ENCODE results near the gene PCDHGA7.
"Not testable (repeated sequence)": the region's sequence is repeated elsewhere in the genome, so short reads cannot be mapped to it uniquely, and the experiment has no call there.

The PCDHGA7 gene

DNA sequence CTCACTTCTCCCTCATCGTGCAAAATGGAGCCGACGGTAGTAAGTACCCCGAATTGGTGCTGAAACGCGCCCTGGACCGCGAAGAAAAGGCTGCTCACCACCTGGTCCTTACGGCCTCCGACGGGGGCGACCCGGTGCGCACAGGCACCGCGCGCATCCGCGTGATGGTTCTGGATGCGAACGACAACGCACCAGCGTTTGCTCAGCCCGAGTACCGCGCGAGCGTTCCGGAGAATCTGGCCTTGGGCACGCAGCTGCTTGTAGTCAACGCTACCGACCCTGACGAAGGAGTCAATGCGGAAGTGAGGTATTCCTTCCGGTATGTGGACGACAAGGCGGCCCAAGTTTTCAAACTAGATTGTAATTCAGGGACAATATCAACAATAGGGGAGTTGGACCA lies 48.7 kb downstream of the PCDHGA7 start:
- TF ChIP-seq, protein P1, sequence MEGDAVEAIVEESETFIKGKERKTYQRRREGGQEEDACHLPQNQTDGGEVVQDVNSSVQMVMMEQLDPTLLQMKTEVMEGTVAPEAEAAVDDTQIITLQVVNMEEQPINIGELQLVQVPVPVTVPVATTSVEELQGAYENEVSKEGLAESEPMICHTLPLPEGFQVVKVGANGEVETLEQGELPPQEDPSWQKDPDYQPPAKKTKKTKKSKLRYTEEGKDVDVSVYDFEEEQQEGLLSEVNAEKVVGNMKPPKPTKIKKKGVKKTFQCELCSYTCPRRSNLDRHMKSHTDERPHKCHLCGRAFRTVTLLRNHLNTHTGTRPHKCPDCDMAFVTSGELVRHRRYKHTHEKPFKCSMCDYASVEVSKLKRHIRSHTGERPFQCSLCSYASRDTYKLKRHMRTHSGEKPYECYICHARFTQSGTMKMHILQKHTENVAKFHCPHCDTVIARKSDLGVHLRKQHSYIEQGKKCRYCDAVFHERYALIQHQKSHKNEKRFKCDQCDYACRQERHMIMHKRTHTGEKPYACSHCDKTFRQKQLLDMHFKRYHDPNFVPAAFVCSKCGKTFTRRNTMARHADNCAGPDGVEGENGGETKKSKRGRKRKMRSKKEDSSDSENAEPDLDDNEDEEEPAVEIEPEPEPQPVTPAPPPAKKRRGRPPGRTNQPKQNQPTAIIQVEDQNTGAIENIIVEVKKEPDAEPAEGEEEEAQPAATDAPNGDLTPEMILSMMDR (IDR thresholded peaks at IDR 0.05; ENCODE audit: borderline replicate concordance, insufficient read depth, low read depth, low read length) = no peak
- H3K4me3 ChIP-seq (ENCODE audit: low read depth, low read length) = peak overlapping the region; percentile 60

DNA sequence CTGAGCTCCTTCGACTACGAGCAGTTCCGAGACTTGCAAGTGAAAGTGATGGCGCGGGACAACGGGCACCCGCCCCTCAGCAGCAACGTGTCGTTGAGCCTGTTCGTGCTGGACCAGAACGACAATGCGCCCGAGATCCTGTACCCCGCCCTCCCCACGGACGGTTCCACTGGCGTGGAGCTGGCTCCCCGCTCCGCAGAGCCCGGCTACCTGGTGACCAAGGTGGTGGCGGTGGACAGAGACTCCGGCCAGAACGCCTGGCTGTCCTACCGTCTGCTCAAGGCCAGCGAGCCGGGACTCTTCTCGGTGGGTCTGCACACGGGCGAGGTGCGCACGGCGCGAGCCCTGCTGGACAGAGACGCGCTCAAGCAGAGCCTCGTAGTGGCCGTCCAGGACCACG lies 49.8 kb downstream of the PCDHGA7 start:
- not testable (repeated sequence) for H3K4me3 ChIP-seq (ENCODE audit: low read depth, low read length)

DNA sequence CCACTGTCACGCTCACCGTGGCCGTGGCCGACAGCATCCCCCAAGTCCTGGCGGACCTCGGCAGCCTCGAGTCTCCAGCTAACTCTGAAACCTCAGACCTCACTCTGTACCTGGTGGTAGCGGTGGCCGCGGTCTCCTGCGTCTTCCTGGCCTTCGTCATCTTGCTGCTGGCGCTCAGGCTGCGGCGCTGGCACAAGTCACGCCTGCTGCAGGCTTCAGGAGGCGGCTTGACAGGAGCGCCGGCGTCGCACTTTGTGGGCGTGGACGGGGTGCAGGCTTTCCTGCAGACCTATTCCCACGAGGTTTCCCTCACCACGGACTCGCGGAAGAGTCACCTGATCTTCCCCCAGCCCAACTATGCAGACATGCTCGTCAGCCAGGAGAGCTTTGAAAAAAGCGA lies 50.2 kb downstream of the PCDHGA7 start:
- not testable (repeated sequence) for H3K4me3 ChIP-seq (ENCODE audit: low read depth, low read length)

DNA sequence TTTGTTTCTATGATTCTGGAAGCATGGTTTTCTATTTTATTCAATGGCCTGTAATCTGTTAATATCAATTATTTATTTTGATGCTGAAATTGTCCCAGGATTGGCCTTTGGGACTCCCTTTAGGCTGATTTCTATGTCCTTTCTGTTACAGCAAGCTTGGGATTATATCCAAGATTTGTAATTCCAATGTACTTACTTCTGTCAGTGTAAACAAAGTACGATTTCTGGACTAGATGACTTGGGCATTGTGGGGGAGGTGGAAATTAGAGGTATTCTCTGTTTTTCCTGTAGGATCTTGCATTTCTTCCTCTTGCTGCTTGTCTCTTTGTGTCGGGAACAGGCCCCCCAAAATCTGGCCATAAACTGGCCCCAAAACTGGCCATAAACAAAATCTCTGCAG lies 51.5 kb downstream of the PCDHGA7 start:
- H3K4me3 ChIP-seq (ENCODE audit: low read depth, low read length) = no peak overlapping the region
- TF ChIP-seq, protein P1 (IDR thresholded peaks at IDR 0.05; ENCODE audit: borderline replicate concordance, insufficient read depth, low read depth, low read length) = no peak

All from GM12875 (cell line).